Measurements from ENCODE around the gene TCEAL3.

DNA sequence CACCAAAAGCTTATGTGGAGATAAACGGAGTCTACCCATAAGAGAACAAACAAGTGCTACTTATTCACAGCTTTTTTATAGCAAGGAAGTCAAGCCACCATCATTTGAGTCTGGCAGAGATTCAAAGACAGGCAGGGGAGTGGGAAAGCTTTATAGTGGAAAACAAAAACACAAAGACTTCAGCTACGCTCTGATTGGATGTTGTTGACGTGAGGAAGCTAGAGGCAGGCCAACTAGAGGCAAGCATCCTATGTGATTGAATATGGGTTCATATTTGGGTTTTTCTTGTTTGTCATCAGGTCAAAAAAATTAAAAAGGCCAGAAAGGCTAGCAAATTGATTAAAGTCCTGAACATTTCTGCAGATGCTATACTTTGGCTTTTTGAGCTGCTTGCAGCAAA, 23.2 kb upstream of the TCEAL3 start:
- TF ChIP-seq CTCF (IDR thresholded peaks at IDR 0.05) = no peak
- TF ChIP-seq POLR2A (IDR thresholded peaks at IDR 0.05) = peak in 1 of 2 donors; percentile 10
